ENCODE data around the gene CDK5R2.

CDK5R2 gene

GRCh38 chr2:218962859-218963492, 3.5 kb downstream of the CDK5R2 start:
- peak; percentile 51 for DNase-seq

GRCh38 chr2:218963601-218964000, 4.1 kb downstream of the CDK5R2 start:
- no peak for DNase-seq

DNA sequence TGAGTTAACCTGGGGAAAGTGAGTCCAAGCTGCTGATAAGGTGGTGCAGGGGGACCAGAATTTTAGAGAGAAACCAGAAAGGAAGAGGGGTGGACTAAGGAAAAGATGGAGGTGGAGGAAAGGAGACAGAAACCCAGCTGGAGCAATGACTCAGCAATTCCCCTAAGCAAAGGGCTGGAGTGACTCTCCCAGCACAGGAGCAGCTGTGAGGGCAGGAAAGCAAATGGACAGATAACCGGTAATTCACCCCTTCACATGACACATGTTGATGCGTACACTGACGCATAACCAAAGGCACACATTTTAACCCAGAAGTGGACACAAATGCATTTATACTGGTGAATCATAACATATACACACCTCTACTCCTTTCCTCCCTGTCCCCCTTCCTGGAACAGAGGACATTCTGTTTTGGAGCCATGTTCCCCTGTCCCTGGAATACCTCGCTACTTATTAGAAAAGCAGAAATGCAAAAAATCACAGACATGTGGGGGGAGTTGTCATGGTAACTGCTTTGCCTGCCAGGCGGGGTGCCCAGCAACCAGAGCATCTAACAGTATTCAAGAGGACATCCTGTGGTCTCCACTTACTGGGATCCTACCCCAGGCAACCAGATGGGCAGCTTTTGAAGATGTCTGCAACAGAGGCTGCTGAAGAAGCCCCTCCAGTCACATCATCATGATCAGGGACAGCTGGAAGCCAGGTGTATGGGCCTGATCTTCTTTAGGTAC, 4.7 kb downstream of the CDK5R2 start:
- DNase-seq: peak; percentile 47

DNA sequence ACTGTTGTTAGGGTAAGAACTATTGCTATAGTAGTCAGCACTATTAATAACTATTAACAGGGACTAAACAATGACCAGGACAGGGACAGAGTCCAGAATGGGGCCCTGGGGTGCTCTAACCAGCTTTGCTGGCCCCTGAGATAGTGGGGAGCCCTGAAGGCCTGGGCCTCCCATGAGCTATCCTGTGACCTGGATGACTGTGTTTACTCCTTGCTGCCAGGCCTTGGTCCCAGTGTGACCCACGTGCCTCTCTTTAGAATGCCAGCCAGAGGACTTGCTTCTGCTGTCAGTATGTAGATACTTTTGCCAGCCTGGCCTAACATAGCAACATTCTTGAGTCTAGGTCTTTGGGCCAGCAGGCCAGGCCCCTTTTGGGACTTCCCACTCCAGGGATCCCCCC, 11.4 kb downstream of the CDK5R2 start:
- DNase-seq: no peak

DNA sequence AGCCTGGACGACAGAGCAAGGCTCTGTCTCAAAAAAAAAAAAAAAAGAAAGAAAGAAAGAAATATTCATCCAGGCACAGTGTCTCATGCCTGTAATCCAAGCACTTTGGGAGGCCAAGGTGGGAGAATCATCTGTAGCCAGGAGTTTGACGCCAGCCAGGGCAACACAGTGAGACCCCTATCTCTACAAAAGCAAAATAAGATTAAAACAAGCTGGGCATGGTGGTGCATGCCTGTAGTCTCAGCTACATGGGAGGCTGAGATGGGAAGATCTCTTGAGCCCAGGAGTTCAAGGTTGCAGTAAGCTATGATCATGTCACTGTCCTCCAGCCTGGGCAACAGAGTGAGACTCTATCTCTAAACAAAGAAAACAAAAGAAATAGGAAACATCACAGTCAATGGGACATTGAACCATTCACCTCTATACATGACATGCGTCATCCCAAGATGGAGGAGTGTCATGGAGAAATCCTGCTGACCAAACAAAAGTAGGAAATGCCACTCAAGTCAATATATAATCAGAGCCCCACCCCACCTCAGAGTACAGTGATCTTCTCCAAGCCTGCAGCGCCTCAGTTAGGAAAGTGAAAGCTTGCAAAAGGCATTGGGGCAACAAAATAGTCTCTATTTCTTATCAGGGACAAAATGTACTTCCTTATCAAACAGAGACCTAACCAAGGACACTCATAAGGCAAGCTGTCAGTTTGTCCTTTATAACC, 15.8 kb downstream of the CDK5R2 start:
- no peak for DNase-seq

DNA sequence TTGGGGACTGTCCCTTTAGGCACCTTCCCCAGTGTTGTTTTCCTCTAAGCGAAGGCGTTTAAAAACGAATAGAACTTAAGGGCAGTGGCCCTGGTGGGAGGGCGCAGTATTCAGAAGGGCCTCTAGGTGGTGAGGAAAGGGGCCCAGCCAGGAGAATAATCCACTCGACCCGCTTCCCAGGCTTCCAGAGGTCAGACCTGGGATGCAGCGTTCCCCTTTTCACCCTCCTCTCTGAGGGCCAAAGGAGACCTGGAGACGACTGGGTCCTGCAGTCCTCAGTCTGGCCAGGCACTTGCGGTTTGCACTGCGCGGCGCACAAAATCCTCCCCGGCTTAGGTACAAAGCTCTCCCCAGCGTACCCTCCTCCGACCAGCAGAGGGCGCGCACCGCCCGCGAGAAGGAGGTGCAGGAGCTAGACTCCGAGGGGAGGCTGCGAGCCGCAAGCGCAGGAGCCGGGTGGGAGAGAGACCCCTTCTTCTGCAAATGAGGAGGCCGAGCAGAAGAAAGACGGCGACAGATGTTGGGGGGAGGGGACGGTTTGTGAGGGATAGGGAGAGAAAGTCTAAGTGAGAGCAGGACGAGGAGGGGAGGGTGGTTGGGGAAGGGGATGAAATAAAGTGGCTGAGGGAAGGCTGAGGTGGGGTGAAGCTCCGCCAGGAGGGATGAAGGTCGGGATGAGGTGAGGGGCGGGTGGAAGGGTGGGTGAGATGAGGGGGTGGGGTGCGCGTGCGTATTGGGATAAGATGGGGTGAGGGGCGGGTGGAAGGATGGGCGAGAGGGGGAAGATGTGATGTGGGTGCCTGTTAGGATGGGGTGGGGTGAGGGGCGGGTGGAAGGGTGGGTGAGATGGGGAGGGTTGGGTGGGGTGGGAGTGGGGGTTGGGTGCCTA, 20.6 kb downstream of the CDK5R2 start:
- DNase-seq: peak; percentile 53

DNA sequence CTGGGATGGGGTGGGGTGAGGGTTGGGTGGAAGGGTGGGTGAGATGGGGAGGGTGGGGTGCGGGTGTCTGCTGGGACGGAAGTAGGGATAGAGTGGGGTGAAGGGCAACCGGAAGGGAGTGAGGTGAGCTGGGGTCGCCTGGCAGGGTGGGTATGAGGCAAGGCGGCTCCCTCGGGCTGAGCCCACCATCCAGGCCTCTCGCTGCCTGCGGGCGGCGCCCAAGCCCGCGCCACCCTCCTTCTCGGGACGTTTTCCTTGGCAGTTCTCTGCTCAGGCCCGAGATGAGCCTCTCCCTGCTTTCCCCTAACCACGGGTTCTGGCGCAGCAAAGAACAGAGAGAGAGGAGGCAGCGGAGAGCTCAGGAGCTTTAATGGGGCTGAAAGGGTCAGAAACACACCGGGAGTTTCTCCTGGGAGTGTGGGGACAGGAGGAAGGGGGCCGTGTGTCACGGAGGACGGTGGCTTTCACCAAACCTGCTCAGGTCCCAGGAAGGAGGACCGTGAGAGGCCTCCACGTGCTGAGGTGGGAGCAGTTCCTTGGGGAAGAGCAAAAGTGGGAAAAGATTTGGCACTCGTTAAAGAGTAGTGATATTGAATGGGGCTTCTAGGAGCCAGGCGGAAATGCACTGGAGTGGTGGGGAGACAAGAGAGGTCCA, 21.4 kb downstream of the CDK5R2 start:
- no peak for DNase-seq

DNA sequence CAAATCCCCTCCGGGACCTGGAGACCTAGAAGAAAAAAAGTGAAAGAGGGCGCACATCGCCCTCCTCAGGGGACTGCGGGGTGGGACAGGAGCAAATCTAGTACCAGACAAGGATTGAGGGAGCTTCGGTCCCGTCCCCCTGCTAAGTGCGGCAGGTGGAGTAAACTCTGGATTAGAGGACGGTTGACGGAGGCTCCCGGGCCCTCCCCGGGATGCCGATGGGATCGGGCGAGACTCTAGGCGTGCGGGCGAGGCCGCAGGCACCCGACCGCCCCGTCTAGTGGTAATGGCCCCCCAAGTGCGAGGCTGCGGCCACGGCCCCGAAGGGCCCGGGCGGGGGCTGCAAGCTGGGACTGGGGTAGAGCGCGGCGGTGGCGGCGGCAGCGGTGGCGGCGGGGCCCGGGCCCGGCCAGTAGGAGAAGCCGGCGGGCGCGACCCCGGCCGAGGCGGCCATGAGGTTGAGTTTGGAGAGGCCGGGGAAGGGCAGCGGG, 22.0 kb downstream of the CDK5R2 start:
- DNase-seq: no peak

DNA sequence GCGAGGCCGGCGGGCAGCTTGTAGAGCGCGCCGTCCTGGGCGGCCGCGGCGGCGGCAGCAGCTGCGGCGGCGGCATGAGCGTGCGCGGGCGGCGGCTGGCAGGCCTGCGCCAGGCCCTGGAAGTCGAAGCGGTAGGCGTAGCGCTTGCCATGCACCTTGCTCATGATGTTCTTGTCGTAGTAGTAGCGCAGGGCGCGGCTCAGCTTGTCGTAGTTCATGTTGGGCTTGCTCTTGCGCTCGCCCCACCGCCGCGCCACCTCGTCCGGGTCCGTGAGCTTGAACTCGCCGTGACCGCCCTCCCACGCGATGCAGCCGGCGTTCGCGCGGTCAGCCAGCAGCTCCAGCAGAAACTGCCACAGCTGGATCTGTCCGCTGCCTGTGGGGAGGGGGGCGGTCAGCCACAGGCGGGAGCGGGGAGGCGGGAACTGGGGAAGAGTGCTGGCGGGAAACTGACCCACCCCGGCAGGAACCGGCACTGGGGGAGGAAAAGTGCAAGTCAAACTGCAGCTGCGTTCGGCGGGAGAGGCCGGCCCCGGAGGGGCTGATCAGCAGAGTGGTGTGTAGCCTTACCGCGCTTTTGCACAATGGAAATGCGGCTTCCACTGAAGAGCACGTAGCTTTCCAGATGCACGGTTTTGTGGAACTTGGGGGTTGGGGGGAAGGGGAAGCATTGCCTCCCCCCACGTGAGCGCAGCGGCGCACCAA, 22.6 kb downstream of the CDK5R2 start:
- no peak for DNase-seq

GRCh38 chr2:218982586-218983262, 23.3 kb downstream of the CDK5R2 start:
- DNase-seq: no peak

DNA sequence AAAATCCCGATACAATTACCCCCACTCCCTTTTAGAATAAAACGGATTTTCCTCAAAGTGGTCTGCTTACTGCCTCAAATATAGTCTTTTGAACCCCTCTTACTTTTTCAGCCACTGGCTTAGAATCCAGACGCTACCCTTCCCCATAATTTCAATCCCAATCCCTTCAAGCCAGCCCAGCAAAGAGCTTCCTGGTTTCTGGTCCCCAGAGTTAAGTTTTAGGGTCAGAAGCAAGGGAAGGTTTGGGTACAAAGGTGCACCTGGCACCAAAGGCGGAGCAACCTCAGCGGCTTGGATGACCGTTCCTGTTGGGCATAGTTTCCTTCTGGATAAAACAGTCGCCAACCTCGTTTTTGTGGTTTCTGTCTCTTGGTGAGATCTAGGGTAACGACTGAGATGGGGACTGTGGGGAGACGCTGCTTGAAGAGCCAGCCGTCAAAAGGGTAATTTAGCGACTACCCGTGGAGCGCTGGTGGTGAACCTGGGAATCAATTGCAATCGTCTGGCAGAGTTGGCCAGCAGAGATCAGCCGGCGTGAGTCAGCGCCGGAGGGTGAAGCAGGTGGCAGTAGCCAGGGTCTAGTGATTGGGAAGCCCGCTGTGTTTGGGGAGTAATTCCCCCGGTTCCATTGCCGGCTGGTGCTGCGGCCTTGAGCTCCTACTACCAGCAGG, 23.9 kb downstream of the CDK5R2 start:
- no peak for DNase-seq

GRCh38 chr2:218983934-218984238, 24.4 kb downstream of the CDK5R2 start:
- no peak for DNase-seq

DNA sequence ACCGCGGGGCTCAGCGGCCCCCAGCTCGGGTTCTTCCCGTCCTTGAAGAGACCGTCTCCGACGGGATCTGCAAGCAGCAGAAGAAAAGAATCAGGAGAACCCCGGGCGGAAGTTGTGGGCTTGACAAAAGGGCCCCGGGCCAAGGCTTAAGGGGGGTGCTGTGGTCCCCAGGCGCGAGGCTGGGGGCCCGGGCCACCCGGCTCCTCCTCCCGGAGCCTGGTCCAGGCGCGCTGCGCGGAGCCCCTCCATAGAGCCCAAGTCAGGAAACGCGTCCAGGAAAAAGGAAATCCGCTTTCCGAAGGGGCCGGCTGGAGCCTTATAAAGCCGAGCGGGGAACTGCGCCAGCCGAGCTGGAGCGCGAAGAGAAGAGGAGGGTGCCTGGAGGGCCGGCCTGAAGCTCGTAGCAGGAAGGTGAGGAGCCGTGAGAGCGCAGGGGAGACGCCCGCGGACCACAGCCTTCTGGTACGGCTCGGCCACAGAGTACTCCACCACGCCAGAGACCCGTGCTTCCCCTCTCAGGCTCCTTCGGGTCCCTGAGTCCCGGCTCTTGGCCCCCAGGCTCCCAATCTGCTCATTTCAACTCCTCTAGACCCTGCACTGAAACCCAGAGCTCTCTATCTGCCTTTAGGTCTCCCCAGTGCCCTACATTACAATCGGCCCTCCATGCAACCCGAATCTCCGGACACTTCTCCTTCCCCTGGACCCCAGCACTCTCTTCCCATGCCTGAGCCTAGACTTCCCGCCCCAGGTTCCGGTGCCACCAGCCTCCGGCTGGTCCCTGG, 25.0 kb downstream of the CDK5R2 start:
- no peak for DNase-seq

GRCh38 chr2:218985021-218985324, 25.5 kb downstream of the CDK5R2 start, which contains the start of gene FEV:
Gene FEV, minus strand, starts transcription at chr2:218985184. Its CDS starts 109 bp downstream, at chr2:218985075.
- DNase-seq: no peak

GRCh38 chr2:218985325-218986091, 26.0 kb downstream of the CDK5R2 start:
- DNase-seq: no peak

DNA sequence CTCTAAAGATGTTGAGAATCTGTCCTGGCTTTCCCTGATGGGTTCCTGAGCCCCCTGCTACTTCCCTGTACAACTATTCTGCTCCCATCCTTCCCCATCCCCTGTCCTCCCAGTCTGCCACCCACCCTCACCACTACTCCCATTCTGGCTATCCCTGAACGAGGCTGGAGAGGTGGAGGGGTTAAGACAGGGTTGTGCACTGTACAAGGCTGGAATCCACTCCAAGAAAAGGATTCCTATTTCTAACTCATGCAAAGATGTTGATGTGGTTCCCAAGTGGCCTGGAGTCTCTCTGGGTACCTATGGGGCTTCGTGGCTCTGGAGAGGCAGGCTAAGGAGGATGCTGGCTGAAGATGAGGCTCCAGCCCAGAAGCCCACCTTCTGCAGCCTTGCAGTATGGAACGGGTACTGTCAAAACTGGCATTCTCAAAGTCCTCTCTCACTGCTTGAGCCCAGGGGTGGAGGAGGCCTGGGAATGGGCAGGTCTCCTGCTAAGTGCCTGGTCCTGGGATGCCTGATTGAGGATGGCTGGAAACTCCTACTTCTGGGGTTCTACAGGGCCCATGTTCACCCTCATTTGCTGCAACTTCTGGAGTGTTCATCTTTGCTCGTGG, 26.8 kb downstream of the CDK5R2 start:
- DNase-seq: no peak

DNA sequence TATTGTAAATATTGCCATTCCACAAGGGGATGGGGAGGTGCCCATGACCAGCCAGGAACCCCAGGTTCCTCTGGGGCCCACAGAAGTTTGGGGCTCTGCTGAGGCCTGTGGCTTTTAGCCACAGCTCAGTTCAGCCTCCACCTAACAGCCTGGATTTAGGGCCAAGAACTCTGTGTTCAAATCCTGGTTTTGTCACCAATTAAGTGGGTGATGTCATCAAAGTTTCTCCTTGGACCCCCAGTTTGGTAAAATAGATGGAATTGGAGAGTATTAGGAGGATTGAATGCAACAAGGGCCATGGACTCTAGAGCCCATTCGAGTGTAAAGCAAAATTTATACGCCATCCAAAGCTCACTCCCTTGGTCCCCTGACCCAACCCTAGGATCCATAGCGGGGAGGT, 28.7 kb downstream of the CDK5R2 start:
- DNase-seq: no peak

GRCh38 chr2:218988650-218989049, 29.2 kb downstream of the CDK5R2 start:
- DNase-seq: no peak

- no peak for DNase-seq
Observed at GRCh38 chr2:218990052-218990451, 30.6 kb downstream of the CDK5R2 start.
